Esophagus muscularis mucosa (tissue), 4 donors: ENCODE measurements around the gene MEI4.

Experiments
- CTCF ChIP-seq, 3 experiments: fragments of 200-600 bp in 2 of 3; fragments of 450-650 bp in 1 of 3; sonication (generic) in 2 of 3; IDR thresholded peaks; one replicate each; pipeline ENCODE4 v1.5.1; 2017 to 2019; ENCODE audit warnings: antibody characterized with exemption in 3 of 3, mild to moderate bottlenecking in 2 of 3, moderate library complexity in 1 of 3
- EP300 ChIP-seq: sonication (generic); formaldehyde crosslinking; IDR thresholded peaks from one replicate; pipeline ENCODE4 v1.6.1; 2017; ENCODE audit warnings: antibody characterized with exemption
- POLR2A ChIP-seq: fragments of 450-650 bp; IDR thresholded peaks from one replicate; pipeline ENCODE4 v1.6.1; 2017; ENCODE audit warnings: antibody characterized with exemption, moderate library complexity, mild to moderate bottlenecking, low read depth
- POLR2AphosphoS5 ChIP-seq, 2 donors: sonication (generic); formaldehyde crosslinking; IDR thresholded peaks; one replicate each; pipeline ENCODE4 v1.6.1; 2017; ENCODE audit warnings: antibody characterized with exemption in 2 of 2

- no peak for TF ChIP-seq POLR2A
- no peak for TF ChIP-seq CTCF (IDR thresholded peaks at IDR 0.05)
- no peak for TF ChIP-seq EP300
- no peak for TF ChIP-seq POLR2AphosphoS5 (IDR thresholded peaks at IDR 0.05)
Measured at GRCh38 chr6:77930382-77930781, 277.5 kb downstream of the MEI4 start.
